K562 (cell line): ENCODE data around the gene UCKL1. TPM values are rescaled to one million over a fixed set of nuclear protein-coding genes. Genes with fewer than 3 reads are reported as not detected.

ENCODE experiments used
- ATAC-seq: fragments of 200-7000 bp; cut with Tn5 transposase; 3 replicates; pipeline ENCODE4 v1.9.1; 2020; ENCODE audit warnings: moderate library complexity
- BruUV-seq: library from RNA; stranded (reverse); fragments of 400-500 nt; replicated peaks from 2 replicates; lab custom pipeline; 2021; lab: Mats Ljungman, UMichigan
- CTCF ChIA-PET: fragments of 300-600 bp; formaldehyde crosslinking; extraction: SDS; loops from one replicate; lab custom pipeline; 2021; ENCODE audit warnings: low intra/inter-chr PET ratio; lab: Yijun Ruan, JAX
- POLR2A ChIA-PET: fragments of 300-600, 350-650 bp; sonication (Branson Sonifier 250); formaldehyde crosslinking; extraction: SDS; loops from one replicate; lab custom pipeline; 2021; ENCODE audit warnings: antibody characterized with exemption, inconsistent platforms; lab: Yijun Ruan, JAX
- DNase-seq, 4 experiments: peaks; one replicate each; pipeline versions ENCODE4 v3.0.0 to v3.0.0-alpha.2; 2011 to 2018; ENCODE audit warnings: low spot score in 3 of 4, mixed read lengths in 3 of 4; ENCODE audit errors: extremely low read depth in 1 of 4
- FAIRE-seq: peaks from 2 replicates; lab custom pipeline; 2011; peaks lifted over from hg19 to GRCh38; lab: Jason Lieb, UNC
- H2AFZ ChIP-seq: 2 replicates; pipeline ENCODE4 v1.6.0; 2011; ENCODE audit warnings: low read depth, low read length, control low read depth, inconsistent platforms
- H3K27ac ChIP-seq: fragments of 200-600 bp; 3 replicates; pipeline ENCODE4 v1.8.0; 2011; ENCODE audit warnings: low read depth, mild to moderate bottlenecking, control low read depth, inconsistent platforms, low read length, moderate library complexity, mixed read lengths; ENCODE audit errors: extremely low read depth
- H3K27me3 ChIP-seq, 2 experiments: fragments of 300-600 bp in 1 of 2; 2 replicates in 1 of 2; 3 replicates in 1 of 2; pipeline versions ENCODE4 v1.6.0 to v1.8.0; 2011; ENCODE audit warnings: inconsistent platforms in 2 of 2, low read length in 2 of 2, mild to moderate bottlenecking in 1 of 2, mixed read lengths in 1 of 2, moderate library complexity in 1 of 2; ENCODE audit not compliant: control insufficient read depth in 2 of 2, insufficient read depth in 2 of 2
- H3K36me3 ChIP-seq: fragments of 300-600 bp; 3 replicates; pipeline ENCODE4 v1.8.0; 2011; ENCODE audit warnings: mild to moderate bottlenecking, low read length, inconsistent platforms; ENCODE audit not compliant: control insufficient read depth, insufficient read depth
- H3K4me1 ChIP-seq, 2 experiments: fragments of 200-600 bp in 1 of 2; replicated peaks in 1 of 2; 2 replicates in 1 of 2; 3 replicates in 1 of 2; pipeline versions ENCODE4 v1.5.1 to v1.8.0; 2011; ENCODE audit warnings: inconsistent platforms in 2 of 2, low read length in 2 of 2, mild to moderate bottlenecking in 1 of 2, mixed read lengths in 1 of 2, moderate library complexity in 1 of 2; ENCODE audit not compliant: control insufficient read depth in 2 of 2, insufficient read depth in 2 of 2
- H3K4me2 ChIP-seq: 2 replicates; pipeline ENCODE4 v1.6.1; 2011; ENCODE audit warnings: low read length, control low read depth, inconsistent platforms, mixed read lengths; ENCODE audit not compliant: insufficient read depth
- H3K4me3 ChIP-seq: fragments of 200-600 bp; sonication (generic), shearing (Covaris generic); 2 replicates; pipeline ENCODE4 v1.5.1; 2016; ENCODE audit warnings: control low read depth, inconsistent platforms
- H3K79me2 ChIP-seq: fragments of 200-600 bp; 3 replicates; pipeline ENCODE4 v1.8.0; 2011; ENCODE audit warnings: low read length, inconsistent platforms; ENCODE audit not compliant: control insufficient read depth, insufficient read depth
- H3K9ac ChIP-seq, 2 experiments: 2 replicates each; pipeline versions ENCODE4 v1.6.0 to v1.6.1; 2011; ENCODE audit warnings: low read depth in 2 of 2, low read length in 2 of 2, control low read depth in 1 of 2, inconsistent platforms in 1 of 2, mild to moderate bottlenecking in 1 of 2, mixed read lengths in 1 of 2; ENCODE audit not compliant: insufficient read depth in 1 of 2
- H3K9me1 ChIP-seq: one replicate; pipeline ENCODE4 v1.6.0; 2011; ENCODE audit warnings: inconsistent platforms, mild to moderate bottlenecking, low read length, moderate library complexity; ENCODE audit not compliant: control insufficient read depth, insufficient read depth
- H3K9me3 ChIP-seq: replicated peaks from 2 replicates; pipeline ENCODE4 v1.5.1; 2011; ENCODE audit warnings: low read depth, low read length, inconsistent platforms; ENCODE audit not compliant: control insufficient read depth, insufficient read depth
- H4K20me1 ChIP-seq: replicated peaks from 2 replicates; pipeline ENCODE4 v1.6.1; 2011; ENCODE audit warnings: low read length, inconsistent platforms, mixed read lengths; ENCODE audit not compliant: control insufficient read depth, insufficient read depth
- FOXA1 ChIP-seq: fragments of 450-650 bp; IDR thresholded peaks from 2 replicates; pipeline ENCODE4 v1.6.1; 2016; ENCODE audit warnings: mild to moderate bottlenecking, borderline replicate concordance
- NCOR1 ChIP-seq: fragments of 450-650 bp; IDR thresholded peaks from 2 replicates; pipeline ENCODE4 v1.6.1; 2016; ENCODE audit warnings: mild to moderate bottlenecking, moderate library complexity
- NFIX ChIP-seq: fragments of 250-450 bp; sonication (Bioruptor Pico); IDR thresholded peaks from 2 replicates; pipeline ENCODE4 v1.4.0; 2020; ENCODE audit warnings: low read depth, mild to moderate bottlenecking, moderate library complexity
- PHF8 ChIP-seq: fragments of 200-600 bp; sonication (generic); IDR thresholded peaks from 2 replicates; pipeline ENCODE4 v1.6.1; 2012; ENCODE audit warnings: mixed run types, mild to moderate bottlenecking, inconsistent platforms, low read length, moderate library complexity, borderline replicate concordance
- STAT6 ChIP-seq: sonication (generic); formaldehyde crosslinking; IDR thresholded peaks from 2 replicates; pipeline ENCODE4 v1.8.1; 2023; ENCODE audit warnings: mild to moderate bottlenecking, missing genetic modification reagents
- TRIM24 ChIP-seq, 2 experiments: fragments of 450-650 bp; IDR thresholded peaks; 2 replicates each; pipeline ENCODE4 v1.6.1; 2016
- ZNF354B ChIP-seq: fragments of 250-450 bp; sonication (Bioruptor Pico); IDR thresholded peaks from 2 replicates; pipeline ENCODE4 v1.4.0; 2020
- ZNF75A ChIP-seq: fragments of 450-650 bp; formaldehyde crosslinking; IDR thresholded peaks from 2 replicates; pipeline ENCODE4 v1.4.0; 2020; ENCODE audit warnings: mild to moderate bottlenecking
- WGBS: fragments of 100-300 bp; shearing (Covaris generic); methylation state at CpG from one replicate; pipeline ENCODE4 v1.1.6; 2016; ENCODE audit warnings: low coverage, mixed read lengths; ENCODE audit not compliant: insufficient coverage; ENCODE audit errors: missing lambda C conversion rate; 5-methylcytosine and 5-hydroxymethylcytosine counted together
- in situ Hi-C: fragments of 300-500 bp; cut with MboI; formaldehyde crosslinking; loops from 4 replicates; pipeline ENCODE4 v1.15.0; 2018; ENCODE audit warnings: inconsistent platforms, mixed read lengths
- intact Hi-C: fragments of 100-400 bp; cut with micrococcal nuclease; formaldehyde crosslinking; loops from 2 replicates; pipeline ENCODE4 v1.14.2; 2022
- polyA plus RNA-seq, 8 experiments: library from polyadenylated mRNA; depleted of rRNA in 4 of 8; stranded (reverse) in 5 of 8; unstranded in 3 of 8; fragments of >200 nt; fragmentation: Nextera tagmentation in 2 of 8; fragmentation: Illumina TruSeq in 1 of 8; extraction: Ambion mirVana in 2 of 8; extraction: Trizol in 1 of 8; gene quantifications; 2 replicates each; pipeline versions ENCODE4 v1.2.1 to v1.2.3, GENCODE V29; 2011 to 2014; ENCODE audit warnings: inconsistent platforms in 1 of 8, missing spikeins in 1 of 8
- total RNA-seq, 7 experiments: library from RNA; depleted of rRNA in 6 of 7; stranded (reverse); fragments of >200 nt in 6 of 7; fragmentation: Illumina TruSeq in 2 of 7; extraction: Trizol in 2 of 7; gene quantifications; 2 replicates each; pipeline versions ENCODE4 v1.2.1 to v1.2.3, GENCODE V29; 2011 to 2021; ENCODE audit warnings: low replicate concordance in 1 of 7
- TF ChIP-seq, protein P1 (sequence below): sonication (generic); formaldehyde crosslinking; IDR thresholded peaks from 2 replicates; pipeline ENCODE4 v1.8.1; 2022; ENCODE audit warnings: missing genetic modification reagents
- TF ChIP-seq, protein P2 (sequence below): sonication (generic); formaldehyde crosslinking; IDR thresholded peaks from 2 replicates; pipeline ENCODE4 v1.8.0; 2023; ENCODE audit warnings: mild to moderate bottlenecking, missing genetic modification reagents
- TF ChIP-seq, protein P3 (sequence below): sonication (generic); formaldehyde crosslinking; IDR thresholded peaks from 2 replicates; pipeline ENCODE4 v1.8.0; 2022; ENCODE audit warnings: missing genetic modification reagents, mild to moderate bottlenecking, borderline replicate concordance

UCKL1 gene
- total and polyA plus RNA-seq, 9 of the 15 experiments (the other 6 are each of a cell fraction or from before 2014, with no cell fraction given): 3.1 to 52.8 (median 24.2) TPM

GRCh38 chr20:63959699-63960075 is 3.5 kb upstream of the UCKL1 start:
- 96% methylated on average over 13 of the region's 17 CpGs for WGBS
- DNase-seq (no peak), ATAC-seq (no peak), FAIRE-seq (no peak)
- Histone ChIP-seq H3K4me3 (no peak overlapping the region), H3K9me3 (no peaks in the 10 kb centered on the region), H3K9me1 (no peaks in the 10 kb centered on the region), H4K20me1 (peaks cover under 1% of the 10 kb centered on the region; the same call in 1 of the 2 replicates), H2AFZ (no peak overlapping the region), H3K4me2 (no peak overlapping the region), H3K27me3 (no peaks in the 10 kb centered on the region), H3K36me3 (peaks cover 59% of the 10 kb centered on the region; the same call in 2 of the 3 replicates), H3K4me1 (peaks cover 9 to 67% of the 10 kb centered on the region in 2 experiments; a peak in 4 of 5 replicates), H3K79me2 (peaks cover 16% of the 10 kb centered on the region), H3K9ac (peak overlapping the region in 1 of 2 experiments; percentile 89; a peak in 1 of 4 replicates), H3K27ac (no peak overlapping the region)
- in situ Hi-C loops (no loop called here), intact Hi-C loops (loop anchor here (5.0 kb wide), 1 partner anchor 252 kb away; the partner anchor contains the start of genes ARFRP1 and ZGPAT)
- POLR2A ChIA-PET: interaction anchor here (1.7 kb wide), 1 partner anchor 9 kb away, joined by 6 read pairs; no protein-coding TSS in a partner anchor
- no TSS peak for BruUV-seq
- CTCF ChIA-PET: interaction anchor here (0.6 kb wide), 1 partner anchor 11 kb away, joined by 3 read pairs; no protein-coding TSS in a partner anchor
- TF ChIP-seq NFIX (no peak), TRIM24 (IDR thresholded peaks at IDR 0.05) (no peak), STAT6 (CRISPR knock-in tag) (no peak), NCOR1 (no peak), PHF8 (no peak), ZNF354B (no peak), FOXA1 (no peak), ZNF75A (no peak)
- TF ChIP-seq, protein P1, sequence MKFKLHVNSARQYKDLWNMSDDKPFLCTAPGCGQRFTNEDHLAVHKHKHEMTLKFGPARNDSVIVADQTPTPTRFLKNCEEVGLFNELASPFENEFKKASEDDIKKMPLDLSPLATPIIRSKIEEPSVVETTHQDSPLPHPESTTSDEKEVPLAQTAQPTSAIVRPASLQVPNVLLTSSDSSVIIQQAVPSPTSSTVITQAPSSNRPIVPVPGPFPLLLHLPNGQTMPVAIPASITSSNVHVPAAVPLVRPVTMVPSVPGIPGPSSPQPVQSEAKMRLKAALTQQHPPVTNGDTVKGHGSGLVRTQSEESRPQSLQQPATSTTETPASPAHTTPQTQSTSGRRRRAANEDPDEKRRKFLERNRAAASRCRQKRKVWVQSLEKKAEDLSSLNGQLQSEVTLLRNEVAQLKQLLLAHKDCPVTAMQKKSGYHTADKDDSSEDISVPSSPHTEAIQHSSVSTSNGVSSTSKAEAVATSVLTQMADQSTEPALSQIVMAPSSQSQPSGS (CRISPR knock-in tag): no peak
- TF ChIP-seq, protein P2, sequence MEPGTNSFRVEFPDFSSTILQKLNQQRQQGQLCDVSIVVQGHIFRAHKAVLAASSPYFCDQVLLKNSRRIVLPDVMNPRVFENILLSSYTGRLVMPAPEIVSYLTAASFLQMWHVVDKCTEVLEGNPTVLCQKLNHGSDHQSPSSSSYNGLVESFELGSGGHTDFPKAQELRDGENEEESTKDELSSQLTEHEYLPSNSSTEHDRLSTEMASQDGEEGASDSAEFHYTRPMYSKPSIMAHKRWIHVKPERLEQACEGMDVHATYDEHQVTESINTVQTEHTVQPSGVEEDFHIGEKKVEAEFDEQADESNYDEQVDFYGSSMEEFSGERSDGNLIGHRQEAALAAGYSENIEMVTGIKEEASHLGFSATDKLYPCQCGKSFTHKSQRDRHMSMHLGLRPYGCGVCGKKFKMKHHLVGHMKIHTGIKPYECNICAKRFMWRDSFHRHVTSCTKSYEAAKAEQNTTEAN (CRISPR knock-in tag): no peak
- TF ChIP-seq, protein P3, sequence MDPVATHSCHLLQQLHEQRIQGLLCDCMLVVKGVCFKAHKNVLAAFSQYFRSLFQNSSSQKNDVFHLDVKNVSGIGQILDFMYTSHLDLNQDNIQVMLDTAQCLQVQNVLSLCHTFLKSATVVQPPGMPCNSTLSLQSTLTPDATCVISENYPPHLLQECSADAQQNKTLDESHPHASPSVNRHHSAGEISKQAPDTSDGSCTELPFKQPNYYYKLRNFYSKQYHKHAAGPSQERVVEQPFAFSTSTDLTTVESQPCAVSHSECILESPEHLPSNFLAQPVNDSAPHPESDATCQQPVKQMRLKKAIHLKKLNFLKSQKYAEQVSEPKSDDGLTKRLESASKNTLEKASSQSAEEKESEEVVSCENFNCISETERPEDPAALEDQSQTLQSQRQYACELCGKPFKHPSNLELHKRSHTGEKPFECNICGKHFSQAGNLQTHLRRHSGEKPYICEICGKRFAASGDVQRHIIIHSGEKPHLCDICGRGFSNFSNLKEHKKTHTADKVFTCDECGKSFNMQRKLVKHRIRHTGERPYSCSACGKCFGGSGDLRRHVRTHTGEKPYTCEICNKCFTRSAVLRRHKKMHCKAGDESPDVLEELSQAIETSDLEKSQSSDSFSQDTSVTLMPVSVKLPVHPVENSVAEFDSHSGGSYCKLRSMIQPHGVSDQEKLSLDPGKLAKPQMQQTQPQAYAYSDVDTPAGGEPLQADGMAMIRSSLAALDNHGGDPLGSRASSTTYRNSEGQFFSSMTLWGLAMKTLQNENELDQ (CRISPR knock-in tag): no peak
